HK-2 (cell line): ENCODE results near the gene BFSP2.
"Not testable (repeated sequence)": the region's sequence is repeated elsewhere in the genome, so short reads cannot be mapped to it uniquely, and the experiment has no call there.

Experiments used
- DNase-seq: peaks from one replicate; pipeline ENCODE4 v3.0.0-alpha.2; 2018; ENCODE audit not compliant: unreplicated experiment

The BFSP2 gene

DNA sequence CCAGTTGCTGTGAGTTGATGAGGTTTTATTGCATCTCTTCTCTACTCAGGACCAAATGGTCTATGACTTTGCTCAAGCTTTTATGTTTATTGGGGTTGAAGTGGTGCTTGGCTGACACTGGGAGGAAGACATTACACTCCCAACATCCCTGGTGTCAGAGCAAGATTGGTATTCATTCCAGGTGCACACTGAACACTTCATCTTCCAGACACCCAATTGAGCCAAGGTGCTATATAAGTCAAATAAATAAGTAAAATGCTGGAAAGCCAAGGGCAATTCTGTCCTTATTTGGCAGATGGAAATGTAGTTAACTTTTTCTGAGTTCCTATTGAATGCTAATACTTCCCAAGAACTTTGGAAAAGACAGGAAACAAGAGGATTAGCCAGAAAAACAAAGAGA lies 120.4 kb downstream of the BFSP2 start:
- no peak for DNase-seq

DNA sequence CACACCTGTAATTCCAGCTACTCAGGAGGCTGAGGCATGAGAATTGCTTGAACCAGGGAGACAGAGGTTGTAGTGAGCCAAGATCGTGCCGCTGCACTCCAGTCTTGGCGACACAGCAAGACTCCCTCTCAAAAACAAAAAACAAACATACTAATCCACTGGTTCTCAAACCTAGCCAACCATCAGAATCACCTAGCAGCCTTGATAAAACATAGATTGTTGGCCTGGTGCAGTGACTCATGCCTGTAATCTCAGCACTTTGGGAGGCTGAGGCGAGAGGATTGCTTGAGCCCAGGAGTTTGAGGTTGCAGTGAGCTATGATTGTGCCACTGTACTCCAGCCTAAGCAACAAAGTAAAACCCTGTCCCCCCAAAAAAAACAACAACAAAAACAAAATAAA lies 121.1 kb downstream of the BFSP2 start:
- DNase-seq = not testable (repeated sequence)

DNA sequence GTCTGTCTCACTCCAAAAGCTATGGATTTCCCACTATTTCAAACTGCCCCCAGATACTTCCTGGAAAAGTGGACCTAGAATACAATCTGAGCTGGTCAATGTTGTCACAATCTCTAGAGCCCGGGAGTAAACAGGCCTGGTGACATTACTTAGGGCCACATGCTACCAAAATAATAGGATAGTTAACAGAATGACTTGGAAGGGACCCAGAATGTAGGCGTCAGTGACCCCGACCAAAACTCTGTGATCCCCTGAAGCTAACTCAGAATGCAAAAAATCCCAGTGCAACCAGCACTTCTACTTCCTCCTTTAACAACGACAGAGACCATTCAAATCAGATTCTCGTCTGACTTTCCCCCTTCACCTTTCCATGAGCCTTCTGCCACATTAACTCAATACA lies 122.1 kb downstream of the BFSP2 start:
- DNase-seq = no peak

DNA sequence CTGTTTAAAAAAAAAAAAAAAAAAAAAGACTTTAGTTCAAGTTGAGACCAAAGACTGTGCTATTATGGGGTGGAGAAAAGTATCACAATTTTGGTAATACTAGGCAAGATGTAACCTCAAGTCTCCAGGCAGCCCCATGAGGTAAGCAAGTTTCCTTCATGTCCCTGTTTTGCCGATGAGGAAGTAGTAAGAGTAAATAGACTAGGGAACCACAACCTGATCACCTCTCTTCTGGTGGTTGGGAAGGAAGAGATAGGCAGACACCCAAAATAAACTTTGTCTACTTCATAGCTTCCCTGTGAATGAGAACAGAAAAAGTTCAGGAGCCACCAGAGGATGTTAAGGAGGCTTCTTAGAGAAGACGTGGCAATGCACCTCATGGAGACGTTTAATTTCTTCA lies 123.9 kb downstream of the BFSP2 start:
- DNase-seq = not testable (repeated sequence)
